ENCODE results near the gene ASIC4.

DNA sequence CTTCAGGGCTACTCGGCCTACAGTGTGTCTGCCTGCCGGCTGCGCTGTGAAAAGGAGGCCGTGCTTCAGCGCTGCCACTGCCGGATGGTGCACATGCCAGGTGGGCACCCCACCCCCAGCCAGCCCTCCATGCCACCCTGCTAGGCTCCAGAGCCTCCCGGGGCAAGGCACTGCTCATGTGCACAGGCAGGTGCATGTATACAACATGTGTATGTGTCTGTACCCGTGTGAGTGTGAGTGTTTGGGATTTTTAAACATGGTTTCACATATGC, 18.0 kb downstream of the ASIC4 start:
- TF ChIP-seq POLR2A (IDR thresholded peaks at IDR 0.05), result no peak
- TF ChIP-seq, protein P1, sequence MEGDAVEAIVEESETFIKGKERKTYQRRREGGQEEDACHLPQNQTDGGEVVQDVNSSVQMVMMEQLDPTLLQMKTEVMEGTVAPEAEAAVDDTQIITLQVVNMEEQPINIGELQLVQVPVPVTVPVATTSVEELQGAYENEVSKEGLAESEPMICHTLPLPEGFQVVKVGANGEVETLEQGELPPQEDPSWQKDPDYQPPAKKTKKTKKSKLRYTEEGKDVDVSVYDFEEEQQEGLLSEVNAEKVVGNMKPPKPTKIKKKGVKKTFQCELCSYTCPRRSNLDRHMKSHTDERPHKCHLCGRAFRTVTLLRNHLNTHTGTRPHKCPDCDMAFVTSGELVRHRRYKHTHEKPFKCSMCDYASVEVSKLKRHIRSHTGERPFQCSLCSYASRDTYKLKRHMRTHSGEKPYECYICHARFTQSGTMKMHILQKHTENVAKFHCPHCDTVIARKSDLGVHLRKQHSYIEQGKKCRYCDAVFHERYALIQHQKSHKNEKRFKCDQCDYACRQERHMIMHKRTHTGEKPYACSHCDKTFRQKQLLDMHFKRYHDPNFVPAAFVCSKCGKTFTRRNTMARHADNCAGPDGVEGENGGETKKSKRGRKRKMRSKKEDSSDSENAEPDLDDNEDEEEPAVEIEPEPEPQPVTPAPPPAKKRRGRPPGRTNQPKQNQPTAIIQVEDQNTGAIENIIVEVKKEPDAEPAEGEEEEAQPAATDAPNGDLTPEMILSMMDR (IDR thresholded peaks at IDR 0.05), result no peak
